ENCODE measurements around the gene SERPIND1.

SERPIND1 gene

GRCh38 chr22:20738394-20739089 is 35.4 kb upstream of the SERPIND1 start:
- TF ChIP-seq, protein P1, sequence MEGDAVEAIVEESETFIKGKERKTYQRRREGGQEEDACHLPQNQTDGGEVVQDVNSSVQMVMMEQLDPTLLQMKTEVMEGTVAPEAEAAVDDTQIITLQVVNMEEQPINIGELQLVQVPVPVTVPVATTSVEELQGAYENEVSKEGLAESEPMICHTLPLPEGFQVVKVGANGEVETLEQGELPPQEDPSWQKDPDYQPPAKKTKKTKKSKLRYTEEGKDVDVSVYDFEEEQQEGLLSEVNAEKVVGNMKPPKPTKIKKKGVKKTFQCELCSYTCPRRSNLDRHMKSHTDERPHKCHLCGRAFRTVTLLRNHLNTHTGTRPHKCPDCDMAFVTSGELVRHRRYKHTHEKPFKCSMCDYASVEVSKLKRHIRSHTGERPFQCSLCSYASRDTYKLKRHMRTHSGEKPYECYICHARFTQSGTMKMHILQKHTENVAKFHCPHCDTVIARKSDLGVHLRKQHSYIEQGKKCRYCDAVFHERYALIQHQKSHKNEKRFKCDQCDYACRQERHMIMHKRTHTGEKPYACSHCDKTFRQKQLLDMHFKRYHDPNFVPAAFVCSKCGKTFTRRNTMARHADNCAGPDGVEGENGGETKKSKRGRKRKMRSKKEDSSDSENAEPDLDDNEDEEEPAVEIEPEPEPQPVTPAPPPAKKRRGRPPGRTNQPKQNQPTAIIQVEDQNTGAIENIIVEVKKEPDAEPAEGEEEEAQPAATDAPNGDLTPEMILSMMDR (IDR thresholded peaks at IDR 0.05): no peak

GRCh38 chr22:20740222-20740951 is 33.5 kb upstream of the SERPIND1 start:
- TF ChIP-seq, protein P1 (IDR thresholded peaks at IDR 0.05): no peak

- TF ChIP-seq, protein P1 (IDR thresholded peaks at IDR 0.05): no peak
Observed at GRCh38 chr22:20741008-20741633, 32.8 kb upstream of the SERPIND1 start.

DNA sequence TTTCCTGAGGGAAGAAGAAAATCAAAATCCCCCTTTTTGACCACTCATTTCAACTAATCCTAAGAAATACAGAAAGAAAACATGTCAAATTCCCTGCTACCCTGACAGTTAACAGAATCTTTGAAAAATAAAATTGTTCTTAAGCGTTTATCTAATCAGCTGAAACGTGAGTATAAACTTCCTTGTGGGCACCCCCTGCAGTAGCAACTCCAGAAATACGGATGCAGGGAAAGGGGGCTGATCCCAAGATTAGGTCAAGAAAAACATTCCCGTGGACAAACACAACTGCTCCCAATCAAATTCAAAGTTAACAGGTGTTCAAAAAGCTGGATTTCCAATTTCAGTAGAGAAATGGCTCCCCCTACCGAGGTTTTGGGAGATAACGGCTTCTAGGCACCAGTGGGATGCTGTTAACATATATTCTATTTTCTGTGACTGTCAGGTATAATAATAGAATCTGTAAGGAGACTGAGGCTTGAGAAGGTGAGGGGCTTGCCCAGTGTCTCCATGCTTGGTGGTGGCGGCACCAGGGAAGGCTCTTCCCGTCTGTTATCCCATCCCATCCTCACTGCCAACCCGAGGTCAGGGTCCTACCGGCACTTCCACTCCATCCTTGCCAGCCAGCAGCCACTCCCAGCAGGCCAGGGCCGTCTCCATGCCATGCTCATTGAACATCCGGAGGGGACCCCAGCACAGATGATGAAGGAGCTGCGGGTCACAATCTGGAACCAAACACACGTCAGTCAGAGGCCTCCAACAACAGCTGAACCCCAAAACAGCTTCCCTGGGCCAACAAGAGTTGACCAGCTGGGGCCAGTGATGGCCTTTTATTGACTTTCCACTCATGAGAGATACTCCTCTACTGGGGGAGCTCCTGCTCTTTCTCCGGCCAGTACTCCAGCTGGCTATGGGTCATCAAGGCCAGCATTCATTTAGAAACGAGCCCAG is 32.0 kb upstream of the SERPIND1 start:
- TF ChIP-seq, protein P1 (IDR thresholded peaks at IDR 0.05): peak; percentile 83

GRCh38 chr22:20742764-20743163 is 31.1 kb upstream of the SERPIND1 start:
- TF ChIP-seq, protein P1 (IDR thresholded peaks at IDR 0.05): no peak

DNA sequence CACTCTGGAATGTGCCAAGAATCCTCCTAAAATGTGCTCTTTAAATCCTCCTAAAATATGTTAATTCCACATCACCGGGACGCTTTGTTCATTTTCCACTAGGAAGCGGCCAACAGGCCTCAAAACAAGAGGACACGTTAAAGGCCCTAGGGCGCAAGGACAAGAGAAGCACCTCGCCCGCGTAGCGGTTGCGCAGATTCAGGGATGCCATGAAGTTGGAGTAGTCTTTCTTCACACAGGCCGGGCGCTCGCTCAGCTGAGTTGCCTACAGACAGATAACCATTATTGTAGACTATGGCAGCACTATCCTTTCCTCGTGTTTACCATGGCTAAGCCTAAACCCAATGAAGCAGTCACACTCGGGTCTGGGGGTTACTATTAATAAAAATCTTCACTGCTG is 29.5 kb upstream of the SERPIND1 start:
- TF ChIP-seq, protein P1 (IDR thresholded peaks at IDR 0.05): no peak

GRCh38 chr22:20745119-20745518 is 28.8 kb upstream of the SERPIND1 start:
- TF ChIP-seq, protein P1 (IDR thresholded peaks at IDR 0.05): no peak
